Measurements from ENCODE around the gene C3orf20.

Gene C3orf20

DNA sequence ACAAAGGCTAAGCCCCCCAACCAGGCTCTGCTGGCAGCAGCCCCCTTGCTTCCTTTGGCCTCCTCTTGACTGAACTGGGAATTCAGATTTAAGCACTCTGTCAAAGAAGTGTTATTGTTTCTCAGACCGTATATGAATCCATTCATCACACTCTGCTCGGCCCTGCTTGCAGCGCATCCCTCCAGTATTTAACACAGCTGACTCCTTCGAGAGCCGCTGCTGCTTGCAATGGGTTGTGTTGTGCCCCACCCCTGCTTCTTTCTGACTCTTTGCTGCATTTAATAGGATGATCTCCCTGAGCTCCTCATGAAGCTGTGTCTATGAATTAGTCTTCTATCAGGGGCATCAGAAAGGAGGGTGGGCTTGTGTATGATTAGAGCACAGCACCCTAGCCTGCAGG lies 31.2 kb downstream of the C3orf20 start:
- Histone ChIP-seq H3K9ac (ENCODE audit: low read length) (no peak overlapping the region), H3K4me3 (ENCODE audit: low read length) (no peak overlapping the region), H3K36me3 (ENCODE audit: control insufficient read depth, insufficient read depth, low read length) (no peaks in the 10 kb centered on the region), H3K9me3 (ENCODE audit: control insufficient read depth, low read length) (no peaks in the 10 kb centered on the region), H3K27me3 (ENCODE audit: control insufficient read depth, insufficient read depth, low read length) (no peaks in the 10 kb centered on the region), H3K4me1 (ENCODE audit: control insufficient read depth, insufficient read depth, low read length) (no peaks in the 10 kb centered on the region)

DNA sequence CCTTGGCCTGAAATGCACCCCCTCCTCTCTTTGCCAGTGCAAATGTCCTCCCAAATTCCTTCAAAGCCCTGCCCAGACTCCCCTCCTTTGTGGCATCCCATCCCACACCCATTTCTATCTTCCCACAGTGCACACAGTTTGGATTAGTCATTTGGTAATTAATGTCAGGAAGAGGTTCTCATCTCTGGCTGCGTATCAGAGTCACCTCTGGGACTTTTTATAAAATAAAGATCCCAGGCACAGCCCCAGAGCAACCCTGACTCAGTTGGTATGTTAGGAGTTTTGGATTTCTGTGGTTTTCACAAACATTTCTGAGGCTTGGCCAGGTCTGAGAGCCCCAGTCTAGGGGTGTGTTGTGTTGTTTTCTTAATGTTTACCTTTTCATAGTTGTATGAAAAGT lies 41.6 kb downstream of the C3orf20 start:
- Histone ChIP-seq H3K4me1 (ENCODE audit: control insufficient read depth, insufficient read depth, low read length) (no peaks in the 10 kb centered on the region), H3K9me3 (ENCODE audit: control insufficient read depth, low read length) (no peaks in the 10 kb centered on the region), H3K27me3 (ENCODE audit: control insufficient read depth, insufficient read depth, low read length) (no peaks in the 10 kb centered on the region), H3K36me3 (ENCODE audit: control insufficient read depth, insufficient read depth, low read length) (no peaks in the 10 kb centered on the region), H3K4me3 (ENCODE audit: low read length) (no peak overlapping the region), H3K9ac (ENCODE audit: low read length) (no peak overlapping the region)

DNA sequence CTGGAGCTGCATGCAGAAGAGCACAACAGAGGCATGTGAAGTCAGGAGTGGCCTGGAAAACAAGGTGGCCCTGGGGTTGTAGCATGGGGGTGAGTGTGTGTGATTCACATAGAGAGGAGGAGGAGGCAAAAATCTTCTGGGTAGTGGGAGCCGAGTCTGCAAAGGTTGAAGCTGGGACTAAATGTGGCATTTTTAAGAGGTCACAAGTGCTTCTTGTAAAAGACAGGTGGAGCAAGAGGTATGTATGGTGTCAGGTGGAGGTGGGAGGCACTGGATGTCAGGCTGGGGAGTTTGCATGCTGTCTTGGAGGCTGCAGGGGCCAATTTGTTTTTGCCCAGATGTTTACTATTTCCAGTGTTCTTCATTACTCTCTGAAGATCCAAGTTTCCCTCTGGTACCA lies 42.4 kb downstream of the C3orf20 start:
- Histone ChIP-seq H3K4me3 (ENCODE audit: low read length) (no peak overlapping the region), H3K27me3 (ENCODE audit: control insufficient read depth, insufficient read depth, low read length) (no peaks in the 10 kb centered on the region), H3K9me3 (ENCODE audit: control insufficient read depth, low read length) (no peaks in the 10 kb centered on the region), H3K36me3 (ENCODE audit: control insufficient read depth, insufficient read depth, low read length) (no peaks in the 10 kb centered on the region), H3K9ac (ENCODE audit: low read length) (no peak overlapping the region), H3K4me1 (ENCODE audit: control insufficient read depth, insufficient read depth, low read length) (no peaks in the 10 kb centered on the region)

DNA sequence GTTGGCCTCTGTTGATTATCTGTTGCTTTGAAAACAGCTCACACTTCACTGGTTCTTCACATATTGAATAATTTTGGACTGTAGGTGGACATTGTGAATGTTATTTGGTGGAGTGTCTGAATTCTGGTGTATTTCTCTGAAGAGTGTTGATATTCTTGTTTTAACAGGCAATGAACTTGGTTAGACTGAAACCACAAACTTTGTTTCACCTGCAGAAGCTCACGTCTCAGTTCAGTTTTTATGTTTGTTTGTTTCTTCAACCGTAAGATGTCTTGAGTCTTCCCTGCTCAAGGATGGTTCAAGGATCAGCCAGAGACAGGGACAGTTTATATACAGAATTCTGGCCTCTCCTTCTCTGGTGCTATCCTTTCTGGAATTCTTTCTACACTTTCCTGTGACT lies 43.6 kb downstream of the C3orf20 start:
- no peak overlapping the region for H3K9ac ChIP-seq (ENCODE audit: low read length)
- H3K4me3 ChIP-seq (ENCODE audit: low read length) = no peak overlapping the region
- no peaks in the 10 kb centered on the region for H3K36me3 ChIP-seq (ENCODE audit: control insufficient read depth, insufficient read depth, low read length)
- H3K4me1 ChIP-seq (ENCODE audit: control insufficient read depth, insufficient read depth, low read length) = no peaks in the 10 kb centered on the region
- no peaks in the 10 kb centered on the region for H3K27me3 ChIP-seq (ENCODE audit: control insufficient read depth, insufficient read depth, low read length)
- H3K9me3 ChIP-seq (ENCODE audit: control insufficient read depth, low read length) = no peaks in the 10 kb centered on the region

DNA sequence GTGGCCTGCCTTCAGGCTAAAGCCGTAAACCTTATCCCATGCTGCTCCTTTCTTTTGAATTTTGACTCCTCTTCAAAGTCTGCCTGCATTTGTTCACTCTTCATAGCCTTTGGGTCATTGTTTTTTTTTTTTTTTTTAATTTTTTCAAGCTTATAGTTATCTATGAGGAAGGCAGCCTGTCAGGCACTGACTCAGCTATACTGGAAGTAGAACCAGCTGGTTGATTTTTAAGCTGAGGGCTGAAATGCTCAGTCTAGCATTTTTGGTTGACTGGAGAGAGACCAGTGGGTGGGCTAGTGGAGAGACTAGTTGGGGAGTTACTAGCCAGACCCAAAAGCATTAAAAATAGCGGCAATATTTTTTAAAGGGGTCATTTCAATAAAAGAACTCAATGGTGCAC lies 44.1 kb downstream of the C3orf20 start:
- no peaks in the 10 kb centered on the region for H3K36me3 ChIP-seq (ENCODE audit: control insufficient read depth, insufficient read depth, low read length)
- H3K4me3 ChIP-seq (ENCODE audit: low read length) = no peak overlapping the region
- H3K9ac ChIP-seq (ENCODE audit: low read length) = no peak overlapping the region
- H3K9me3 ChIP-seq (ENCODE audit: control insufficient read depth, low read length) = no peaks in the 10 kb centered on the region
- no peaks in the 10 kb centered on the region for H3K4me1 ChIP-seq (ENCODE audit: control insufficient read depth, insufficient read depth, low read length)
- H3K27me3 ChIP-seq (ENCODE audit: control insufficient read depth, insufficient read depth, low read length) = no peaks in the 10 kb centered on the region

DNA sequence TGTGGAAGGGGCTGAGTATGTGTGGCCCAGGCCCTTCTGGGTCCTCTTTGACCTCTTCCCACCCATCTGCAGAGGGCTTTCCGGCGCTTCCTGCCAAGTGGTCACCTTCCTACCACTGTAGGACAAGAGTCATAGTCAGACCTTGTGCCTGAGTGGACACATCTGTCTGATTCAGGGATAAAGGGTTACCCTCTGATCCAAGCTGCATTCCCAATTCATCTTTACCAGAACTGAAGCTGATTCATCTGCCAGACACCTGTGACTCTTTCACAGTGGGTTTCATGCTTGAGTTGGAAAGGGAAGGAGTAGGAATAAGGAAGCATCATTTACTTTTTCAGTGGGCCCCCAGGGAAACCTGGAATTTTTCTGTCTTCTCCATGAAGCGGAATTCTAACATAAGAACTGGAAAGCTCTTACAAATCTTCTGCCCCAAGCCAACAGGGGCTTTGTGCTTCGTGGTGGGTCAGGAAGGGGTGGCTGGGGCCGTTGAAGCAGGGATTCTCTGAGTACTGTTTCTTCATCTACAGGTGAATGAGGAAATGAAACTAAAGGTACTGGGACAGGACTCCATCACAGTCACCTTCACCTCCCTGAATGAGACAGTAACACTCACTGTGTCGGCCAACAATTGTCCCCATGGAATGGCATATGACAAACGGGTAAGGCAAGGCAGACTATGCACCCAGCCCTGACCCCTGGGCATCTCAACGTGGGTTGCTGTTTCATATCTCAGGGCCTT lies 46.4 kb downstream of the C3orf20 start:
- no peaks in the 10 kb centered on the region for H3K9me3 ChIP-seq (ENCODE audit: control insufficient read depth, low read length)
- H3K27me3 ChIP-seq (ENCODE audit: control insufficient read depth, insufficient read depth, low read length) = no peaks in the 10 kb centered on the region
- no peaks in the 10 kb centered on the region for H3K36me3 ChIP-seq (ENCODE audit: control insufficient read depth, insufficient read depth, low read length)
- no peaks in the 10 kb centered on the region for H3K4me1 ChIP-seq (ENCODE audit: control insufficient read depth, insufficient read depth, low read length)
- H3K4me3 ChIP-seq (ENCODE audit: low read length) = no peak overlapping the region
- no peak overlapping the region for H3K9ac ChIP-seq (ENCODE audit: low read length)

DNA sequence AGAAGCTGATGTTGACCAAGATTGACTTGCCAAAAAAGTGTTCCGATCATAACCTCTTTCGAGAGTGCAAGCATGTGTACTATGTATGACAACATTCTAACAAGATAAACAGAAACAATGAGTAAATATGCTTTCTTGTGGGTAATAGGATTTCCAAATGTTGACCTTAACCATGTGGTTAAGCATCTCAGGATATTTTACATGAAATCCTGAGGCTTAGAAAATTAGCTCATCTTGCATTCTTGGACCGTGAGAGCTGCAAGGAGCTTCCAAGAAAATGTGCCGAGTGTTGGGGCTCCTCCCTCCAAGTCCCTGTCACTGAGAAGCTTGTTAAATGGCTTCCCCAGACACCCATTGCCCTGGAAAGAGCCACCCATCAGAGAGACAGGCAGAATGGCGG lies 50.1 kb downstream of the C3orf20 start:
- Histone ChIP-seq H3K4me1 (ENCODE audit: control insufficient read depth, insufficient read depth, low read length) (no peaks in the 10 kb centered on the region), H3K27me3 (ENCODE audit: control insufficient read depth, insufficient read depth, low read length) (no peaks in the 10 kb centered on the region), H3K4me3 (ENCODE audit: low read length) (no peak overlapping the region), H3K9me3 (ENCODE audit: control insufficient read depth, low read length) (no peaks in the 10 kb centered on the region), H3K36me3 (ENCODE audit: control insufficient read depth, insufficient read depth, low read length) (no peaks in the 10 kb centered on the region), H3K9ac (ENCODE audit: low read length) (no peak overlapping the region)

DNA sequence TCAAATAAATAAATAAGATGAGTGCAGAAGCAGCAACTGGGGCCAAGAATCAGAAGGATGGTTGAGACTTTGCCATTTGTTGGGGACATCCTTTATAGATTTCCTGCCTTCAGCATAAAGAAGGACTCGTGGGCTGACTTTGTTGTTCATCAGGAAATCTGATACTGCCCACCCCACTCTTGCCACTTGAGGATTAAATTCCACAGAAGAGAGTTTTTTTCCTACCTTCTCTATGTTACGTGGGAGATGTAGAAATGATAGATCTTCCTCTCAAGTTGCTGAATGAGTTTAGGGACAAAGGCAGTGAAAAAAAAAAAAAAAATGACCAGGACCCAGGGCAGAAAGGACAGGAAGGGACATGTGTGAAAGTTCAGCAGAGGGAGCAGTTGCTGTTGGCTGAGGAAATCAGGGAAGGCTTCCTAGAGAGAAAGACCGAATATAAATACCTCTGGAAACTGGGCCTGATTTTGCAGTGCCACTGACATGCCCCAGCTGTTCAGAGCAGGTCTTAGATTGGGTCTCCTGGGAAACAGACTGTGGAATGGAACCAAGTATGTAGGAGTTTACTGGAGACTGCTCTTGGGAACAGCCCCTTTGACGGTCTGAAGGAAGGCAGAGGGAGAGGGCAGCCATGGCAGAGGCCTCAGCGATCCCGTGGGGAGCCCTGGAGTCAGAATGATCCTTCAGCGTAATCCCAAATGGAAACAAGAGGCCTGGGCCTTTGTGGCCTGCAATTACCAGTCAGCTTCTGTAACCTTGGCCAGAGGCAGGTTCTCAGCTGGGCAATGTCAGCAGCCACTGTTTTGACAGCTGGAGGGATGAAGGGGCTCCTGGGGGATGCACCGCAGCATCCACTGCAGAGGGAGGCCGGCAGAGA lies 50.9 kb downstream of the C3orf20 start:
- Histone ChIP-seq H3K27me3 (ENCODE audit: control insufficient read depth, insufficient read depth, low read length) (no peaks in the 10 kb centered on the region), H3K9me3 (ENCODE audit: control insufficient read depth, low read length) (no peaks in the 10 kb centered on the region), H3K4me3 (ENCODE audit: low read length) (no peak overlapping the region), H3K36me3 (ENCODE audit: control insufficient read depth, insufficient read depth, low read length) (no peaks in the 10 kb centered on the region), H3K4me1 (ENCODE audit: control insufficient read depth, insufficient read depth, low read length) (no peaks in the 10 kb centered on the region), H3K9ac (ENCODE audit: low read length) (no peak overlapping the region)

DNA sequence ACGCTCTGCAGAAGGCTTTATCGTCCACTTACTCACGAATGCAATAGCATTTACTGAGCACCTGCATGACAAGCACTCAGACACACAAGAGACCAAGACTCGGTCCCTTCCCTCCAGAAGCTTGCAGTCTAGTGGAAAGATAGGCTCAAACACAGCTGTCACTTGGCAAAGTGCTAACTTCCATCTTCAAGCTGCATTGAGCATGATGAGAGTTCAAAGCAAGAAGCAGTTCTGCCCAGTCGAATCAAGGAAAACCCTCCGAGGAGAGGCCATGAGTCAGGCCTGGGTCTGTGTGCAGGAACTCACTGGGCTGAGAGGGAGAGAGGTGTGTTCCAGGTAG lies 51.5 kb downstream of the C3orf20 start:
- Histone ChIP-seq H3K4me1 (ENCODE audit: control insufficient read depth, insufficient read depth, low read length) (no peaks in the 10 kb centered on the region), H3K9me3 (ENCODE audit: control insufficient read depth, low read length) (no peaks in the 10 kb centered on the region), H3K9ac (ENCODE audit: low read length) (no peak overlapping the region), H3K4me3 (ENCODE audit: low read length) (no peak overlapping the region), H3K27me3 (ENCODE audit: control insufficient read depth, insufficient read depth, low read length) (no peaks in the 10 kb centered on the region), H3K36me3 (ENCODE audit: control insufficient read depth, insufficient read depth, low read length) (no peaks in the 10 kb centered on the region)

DNA sequence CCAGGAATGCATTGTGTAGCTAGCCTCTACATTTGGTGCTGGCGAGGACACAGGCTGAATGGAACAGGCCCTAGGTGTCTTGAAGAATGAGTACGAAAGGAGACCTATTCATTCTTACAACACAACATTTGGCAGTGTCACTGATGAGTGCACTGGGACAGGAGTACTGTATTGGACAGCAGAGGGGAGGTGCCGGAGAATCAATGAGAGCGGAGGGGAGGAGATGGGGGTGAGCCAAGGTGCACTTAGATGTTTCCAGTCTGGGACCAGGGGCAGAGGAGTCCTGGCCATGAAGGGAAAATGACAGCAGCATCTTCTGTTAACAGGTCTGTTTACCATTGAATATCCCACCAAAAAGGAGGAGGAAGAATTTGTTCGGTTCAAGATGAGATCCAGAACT lies 53.2 kb downstream of the C3orf20 start:
- Histone ChIP-seq H3K9ac (ENCODE audit: low read length) (no peak overlapping the region), H3K27me3 (ENCODE audit: control insufficient read depth, insufficient read depth, low read length) (no peaks in the 10 kb centered on the region), H3K4me1 (ENCODE audit: control insufficient read depth, insufficient read depth, low read length) (no peaks in the 10 kb centered on the region), H3K4me3 (ENCODE audit: low read length) (no peak overlapping the region), H3K9me3 (ENCODE audit: control insufficient read depth, low read length) (no peaks in the 10 kb centered on the region), H3K36me3 (ENCODE audit: control insufficient read depth, insufficient read depth, low read length) (no peaks in the 10 kb centered on the region)

DNA sequence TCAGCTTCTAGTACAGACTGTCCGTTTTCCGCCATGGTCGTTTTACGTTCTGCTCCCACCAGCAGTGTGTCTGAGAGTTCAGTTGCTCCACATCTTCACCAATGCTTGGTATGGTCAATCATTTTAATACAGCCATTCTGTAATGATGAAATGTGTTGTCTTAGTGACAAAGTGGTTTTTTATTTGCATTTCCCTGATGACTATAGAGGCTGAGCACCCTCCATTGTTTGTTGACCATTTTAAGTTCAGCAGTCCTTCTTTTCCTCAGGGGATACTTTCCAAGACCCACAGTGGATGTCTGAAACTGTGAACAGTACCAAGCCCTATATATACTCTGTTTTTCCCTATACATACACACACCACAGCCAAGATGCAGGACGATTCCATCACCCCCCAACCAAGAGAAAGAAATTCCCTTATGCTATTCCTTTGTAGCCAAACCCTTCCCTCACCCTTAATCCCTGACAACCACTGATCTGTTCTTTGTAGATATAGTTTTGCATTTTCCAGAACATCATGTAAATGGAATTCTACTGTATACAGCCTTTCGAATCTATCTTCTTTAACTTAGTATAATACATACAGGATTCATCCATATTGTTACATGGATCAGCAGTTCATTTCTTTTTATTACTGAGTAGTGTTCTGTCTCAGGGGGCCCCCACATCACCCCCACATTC lies 55.9 kb downstream of the C3orf20 start:
- no peaks in the 10 kb centered on the region for H3K4me1 ChIP-seq (ENCODE audit: control insufficient read depth, insufficient read depth, low read length)
- H3K36me3 ChIP-seq (ENCODE audit: control insufficient read depth, insufficient read depth, low read length) = no peaks in the 10 kb centered on the region
- H3K27me3 ChIP-seq (ENCODE audit: control insufficient read depth, insufficient read depth, low read length) = no peaks in the 10 kb centered on the region
- no peaks in the 10 kb centered on the region for H3K9me3 ChIP-seq (ENCODE audit: control insufficient read depth, low read length)
- H3K9ac ChIP-seq (ENCODE audit: low read length) = no peak overlapping the region
- H3K4me3 ChIP-seq (ENCODE audit: low read length) = no peak overlapping the region

DNA sequence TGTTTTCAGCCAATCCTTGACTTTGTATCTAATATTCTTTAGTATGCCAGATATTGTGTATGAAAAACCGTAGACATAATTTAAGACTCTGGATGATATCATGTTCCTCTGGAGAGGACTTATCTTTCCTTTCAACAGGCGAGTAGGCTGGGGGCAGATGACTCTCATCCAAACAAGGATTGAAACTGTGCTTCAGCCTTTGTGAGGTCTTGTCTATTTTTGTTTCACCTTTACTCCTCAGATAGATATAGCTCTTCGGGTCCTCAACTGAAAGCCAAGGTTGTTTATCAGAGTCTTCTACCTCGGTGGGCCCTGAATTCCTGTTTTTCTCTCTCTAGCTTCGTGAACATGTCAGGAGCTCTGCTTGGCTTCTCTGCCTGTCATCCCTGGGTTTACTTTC lies 66.0 kb downstream of the C3orf20 start:
- no peaks in the 10 kb centered on the region for H3K36me3 ChIP-seq (ENCODE audit: control insufficient read depth, insufficient read depth, low read length)
- H3K4me3 ChIP-seq (ENCODE audit: low read length) = no peak overlapping the region
- no peaks in the 10 kb centered on the region for H3K9me3 ChIP-seq (ENCODE audit: control insufficient read depth, low read length)
- no peaks in the 10 kb centered on the region for H3K4me1 ChIP-seq (ENCODE audit: control insufficient read depth, insufficient read depth, low read length)
- no peak overlapping the region for H3K9ac ChIP-seq (ENCODE audit: low read length)
- no peaks in the 10 kb centered on the region for H3K27me3 ChIP-seq (ENCODE audit: control insufficient read depth, insufficient read depth, low read length)

Measured in mucosa of stomach (tissue), 1 donor.